ENCODE measurements around the gene TOX2.

TOX2 gene

DNA sequence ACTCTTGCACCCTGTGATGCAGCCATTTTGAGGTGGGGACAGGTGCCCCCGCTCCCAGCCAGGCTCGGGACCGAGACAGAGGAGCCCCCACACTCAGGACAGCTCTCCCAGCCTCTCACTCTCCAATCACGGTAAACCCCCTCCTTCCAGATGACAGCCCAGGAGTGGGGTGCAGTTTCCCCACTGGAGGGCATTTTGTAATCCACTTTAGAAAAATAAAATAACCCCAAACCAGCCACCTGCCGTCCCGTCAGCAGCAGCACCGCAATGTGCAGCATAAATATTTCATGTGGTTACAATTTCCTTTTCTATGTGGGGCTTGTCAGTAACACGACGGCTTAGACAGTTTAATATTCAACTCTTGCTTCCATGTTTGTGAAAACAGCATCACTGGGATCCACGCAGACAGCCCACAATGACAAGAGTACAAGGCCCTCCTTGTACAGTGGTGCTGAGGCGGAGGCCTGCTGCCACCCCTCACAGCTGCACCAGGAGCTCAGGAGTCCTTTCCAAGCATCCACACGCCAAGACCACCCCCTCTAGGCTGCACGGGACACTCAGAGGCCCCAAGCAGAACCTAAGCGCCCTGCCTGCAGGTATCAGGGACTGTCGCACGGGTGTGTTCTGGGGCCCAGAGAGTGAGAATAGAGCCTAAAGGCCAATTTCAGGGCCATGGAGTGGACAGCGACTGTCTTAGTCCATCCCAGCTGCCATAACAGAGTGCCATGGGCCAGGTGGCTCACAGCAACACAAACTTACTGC, 155.7 kb downstream of the TOX2 start:
- no peaks in the 10 kb centered on the region for H3K9me3 ChIP-seq (ENCODE audit: control insufficient read depth, insufficient read depth, low read length)
- no peaks in the 10 kb centered on the region for H3K9me2 ChIP-seq (replicated peaks; ENCODE audit: control insufficient read depth, low read length)
- no peaks in the 10 kb centered on the region for H3K4me1 ChIP-seq (ENCODE audit: control insufficient read depth, low read length)
- no peaks in the 10 kb centered on the region for H4K20me1 ChIP-seq (ENCODE audit: control insufficient read depth, insufficient read depth, low read depth, low read length)
- no peak overlapping the region for H3K4me3 ChIP-seq (ENCODE audit: low read length)
- peaks cover 3% of the 10 kb centered on the region; the same call in 1 of the 2 replicates for H3K27me3 ChIP-seq (ENCODE audit: control insufficient read depth, low read length)
- no peaks in the 10 kb centered on the region for H3F3A ChIP-seq (ENCODE audit: control insufficient read depth, insufficient read depth)
- no peak overlapping the region for H3K4me2 ChIP-seq (ENCODE audit: low read length)
- H3K27ac ChIP-seq (ENCODE audit: low read depth, low read length) = no peak overlapping the region
- TF ChIP-seq EZH2phosphoT487 (IDR thresholded peaks at IDR 0.05; ENCODE audit: borderline replicate concordance, low read length) = no peak
- TF ChIP-seq, protein P1, sequence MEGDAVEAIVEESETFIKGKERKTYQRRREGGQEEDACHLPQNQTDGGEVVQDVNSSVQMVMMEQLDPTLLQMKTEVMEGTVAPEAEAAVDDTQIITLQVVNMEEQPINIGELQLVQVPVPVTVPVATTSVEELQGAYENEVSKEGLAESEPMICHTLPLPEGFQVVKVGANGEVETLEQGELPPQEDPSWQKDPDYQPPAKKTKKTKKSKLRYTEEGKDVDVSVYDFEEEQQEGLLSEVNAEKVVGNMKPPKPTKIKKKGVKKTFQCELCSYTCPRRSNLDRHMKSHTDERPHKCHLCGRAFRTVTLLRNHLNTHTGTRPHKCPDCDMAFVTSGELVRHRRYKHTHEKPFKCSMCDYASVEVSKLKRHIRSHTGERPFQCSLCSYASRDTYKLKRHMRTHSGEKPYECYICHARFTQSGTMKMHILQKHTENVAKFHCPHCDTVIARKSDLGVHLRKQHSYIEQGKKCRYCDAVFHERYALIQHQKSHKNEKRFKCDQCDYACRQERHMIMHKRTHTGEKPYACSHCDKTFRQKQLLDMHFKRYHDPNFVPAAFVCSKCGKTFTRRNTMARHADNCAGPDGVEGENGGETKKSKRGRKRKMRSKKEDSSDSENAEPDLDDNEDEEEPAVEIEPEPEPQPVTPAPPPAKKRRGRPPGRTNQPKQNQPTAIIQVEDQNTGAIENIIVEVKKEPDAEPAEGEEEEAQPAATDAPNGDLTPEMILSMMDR (IDR thresholded peaks at IDR 0.05; ENCODE audit: low read depth, low read length, poor library complexity, severe bottlenecking) = no peak
- H3K79me2 ChIP-seq (ENCODE audit: control insufficient read depth, low read length) = no peaks in the 10 kb centered on the region
- no peaks in the 10 kb centered on the region for H3K36me3 ChIP-seq (ENCODE audit: control insufficient read depth, low read length)

DNA sequence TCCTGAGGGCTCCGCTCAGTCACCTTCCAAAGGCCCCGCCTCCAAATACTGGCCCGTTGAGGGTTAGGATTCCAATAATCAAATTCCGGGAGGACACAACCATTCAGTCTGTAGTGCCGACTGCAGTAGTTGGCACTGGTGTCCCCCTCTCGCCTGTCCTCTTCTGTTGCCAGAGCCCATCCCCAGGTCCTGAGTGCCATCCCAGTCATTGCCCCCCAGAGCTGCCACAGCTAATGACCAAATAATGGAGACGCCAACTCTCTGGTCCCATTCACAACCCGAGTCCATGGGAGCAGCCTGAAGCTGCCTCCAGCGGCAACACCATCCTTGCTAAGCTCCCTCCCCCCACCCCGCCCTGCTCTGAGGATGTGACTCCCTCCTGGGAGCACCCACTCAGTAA, 156.4 kb downstream of the TOX2 start:
- Histone ChIP-seq H3K36me3 (ENCODE audit: control insufficient read depth, low read length) (no peaks in the 10 kb centered on the region), H3K27ac (ENCODE audit: low read depth, low read length) (no peak overlapping the region), H3K9me3 (ENCODE audit: control insufficient read depth, insufficient read depth, low read length) (no peaks in the 10 kb centered on the region), H3K4me2 (ENCODE audit: low read length) (no peak overlapping the region), H3K79me2 (ENCODE audit: control insufficient read depth, low read length) (no peaks in the 10 kb centered on the region), H3K9me2 (replicated peaks; ENCODE audit: control insufficient read depth, low read length) (no peaks in the 10 kb centered on the region), H4K20me1 (ENCODE audit: control insufficient read depth, insufficient read depth, low read depth, low read length) (no peaks in the 10 kb centered on the region), H3K4me1 (ENCODE audit: control insufficient read depth, low read length) (no peaks in the 10 kb centered on the region), H3K4me3 (ENCODE audit: low read length) (no peak overlapping the region), H3F3A (ENCODE audit: control insufficient read depth, insufficient read depth) (no peaks in the 10 kb centered on the region), H3K27me3 (ENCODE audit: control insufficient read depth, low read length) (peaks cover 3% of the 10 kb centered on the region; the same call in 1 of the 2 replicates)
- TF ChIP-seq EZH2phosphoT487 (IDR thresholded peaks at IDR 0.05; ENCODE audit: borderline replicate concordance, low read length) = no peak

DNA sequence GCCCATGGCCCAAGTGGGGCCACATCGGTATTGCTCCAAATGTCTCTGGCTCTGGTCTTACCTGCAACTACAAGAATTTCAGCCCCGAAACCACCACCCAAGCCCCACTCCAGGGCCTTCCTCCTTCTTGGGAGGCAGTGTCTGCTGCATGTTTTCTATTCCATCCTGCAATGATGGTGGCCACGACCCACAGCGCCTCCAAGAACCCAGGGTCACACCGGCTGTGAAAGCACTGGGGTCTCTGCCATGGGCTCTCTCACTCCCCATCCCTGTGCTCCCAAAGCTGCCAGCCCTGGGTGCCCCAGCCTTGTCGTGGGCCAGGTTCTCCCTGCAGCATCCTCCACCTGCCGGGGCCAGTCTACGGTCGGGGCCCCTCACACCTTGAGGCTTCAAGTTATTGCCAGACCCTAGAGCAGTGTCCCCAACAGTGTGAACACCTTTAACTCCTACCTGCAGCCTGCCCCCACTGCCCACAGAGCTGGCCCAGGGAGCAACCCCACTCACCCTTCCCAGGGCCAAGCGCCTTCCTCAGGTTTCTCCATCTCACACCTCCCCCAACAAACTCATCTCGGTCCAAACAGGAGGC, 157.0 kb downstream of the TOX2 start:
- Histone ChIP-seq H3K36me3 (ENCODE audit: control insufficient read depth, low read length) (no peaks in the 10 kb centered on the region), H4K20me1 (ENCODE audit: control insufficient read depth, insufficient read depth, low read depth, low read length) (no peaks in the 10 kb centered on the region), H3K9me3 (ENCODE audit: control insufficient read depth, insufficient read depth, low read length) (no peaks in the 10 kb centered on the region), H3K4me1 (ENCODE audit: control insufficient read depth, low read length) (no peaks in the 10 kb centered on the region), H3F3A (ENCODE audit: control insufficient read depth, insufficient read depth) (no peaks in the 10 kb centered on the region), H3K9me2 (replicated peaks; ENCODE audit: control insufficient read depth, low read length) (no peaks in the 10 kb centered on the region), H3K4me3 (ENCODE audit: low read length) (no peak overlapping the region), H3K4me2 (ENCODE audit: low read length) (no peak overlapping the region), H3K27me3 (ENCODE audit: control insufficient read depth, low read length) (peaks cover 3% of the 10 kb centered on the region; the same call in 1 of the 2 replicates), H3K79me2 (ENCODE audit: control insufficient read depth, low read length) (no peaks in the 10 kb centered on the region), H3K27ac (ENCODE audit: low read depth, low read length) (no peak overlapping the region)
- TF ChIP-seq, protein P1 (IDR thresholded peaks at IDR 0.05; ENCODE audit: low read depth, low read length, poor library complexity, severe bottlenecking) = no peak
- TF ChIP-seq EZH2phosphoT487 (IDR thresholded peaks at IDR 0.05; ENCODE audit: borderline replicate concordance, low read length) = no peak

DNA sequence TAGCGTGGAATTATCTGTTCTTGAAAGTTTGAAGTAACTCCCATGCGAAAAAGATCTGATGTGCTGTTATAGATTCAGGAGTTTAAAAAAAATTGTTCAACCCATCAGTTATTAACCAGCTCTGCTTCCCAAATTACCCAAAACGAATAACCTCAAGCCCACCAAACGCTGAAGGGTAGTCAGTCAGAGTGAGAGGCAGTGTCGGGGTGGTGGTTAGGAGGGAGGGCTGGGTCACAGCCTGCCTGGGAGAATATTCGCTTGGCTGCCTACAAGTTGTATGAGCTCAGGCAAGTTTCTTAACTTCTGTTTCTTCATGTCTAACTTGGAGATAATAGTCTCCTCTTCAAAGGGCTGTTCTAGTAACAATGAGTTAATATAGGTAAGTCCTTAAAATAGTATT, 157.7 kb downstream of the TOX2 start:
- H3K4me2 ChIP-seq (ENCODE audit: low read length) = no peak overlapping the region
- no peak for TF ChIP-seq EZH2phosphoT487 (IDR thresholded peaks at IDR 0.05; ENCODE audit: borderline replicate concordance, low read length)
- TF ChIP-seq, protein P1 (IDR thresholded peaks at IDR 0.05; ENCODE audit: low read depth, low read length, poor library complexity, severe bottlenecking) = no peak

More for the DNA sequence above, 157.7 kb downstream of the TOX2 start:
- Histone ChIP-seq H4K20me1 (ENCODE audit: control insufficient read depth, insufficient read depth, low read depth, low read length) (no peaks in the 10 kb centered on the region), H3K27ac (ENCODE audit: low read depth, low read length) (no peak overlapping the region), H3K9me3 (ENCODE audit: control insufficient read depth, insufficient read depth, low read length) (no peaks in the 10 kb centered on the region), H3F3A (ENCODE audit: control insufficient read depth, insufficient read depth) (no peaks in the 10 kb centered on the region), H3K27me3 (ENCODE audit: control insufficient read depth, low read length) (peaks cover 3% of the 10 kb centered on the region; the same call in 1 of the 2 replicates), H3K4me1 (ENCODE audit: control insufficient read depth, low read length) (no peaks in the 10 kb centered on the region), H3K79me2 (ENCODE audit: control insufficient read depth, low read length) (no peaks in the 10 kb centered on the region), H3K4me3 (ENCODE audit: low read length) (no peak overlapping the region), H3K36me3 (ENCODE audit: control insufficient read depth, low read length) (no peaks in the 10 kb centered on the region), H3K9me2 (replicated peaks; ENCODE audit: control insufficient read depth, low read length) (no peaks in the 10 kb centered on the region)
